Gastroesophageal sphincter (tissue), 4 donors: ENCODE results near the gene HAP1. TPM values are rescaled to one million over a fixed set of nuclear protein-coding genes. Genes with fewer than 3 reads are reported as not detected.

Experiments
- ATAC-seq: fragments of 150-250 bp; one replicate; pipeline ENCODE4 v1.9.1; 2016; ENCODE audit warnings: mild to moderate bottlenecking, moderate library complexity
- H3K27ac ChIP-seq, 4 donors: fragments of 200-600 bp; sonication (generic) in 3 of 4; 1 replicate in 3 of 4; 2 replicates in 1 of 4; pipeline ENCODE4 v1.5.1; 2016 to 2019
- H3K27me3 ChIP-seq: fragments of 200-600 bp; sonication (generic); one replicate; pipeline ENCODE4 v1.5.1; 2019
- H3K36me3 ChIP-seq, 2 donors: fragments of 200-600 bp; sonication (generic); one replicate each; pipeline ENCODE4 v1.5.1; 2019; ENCODE audit warnings: control low read depth in 1 of 2
- H3K4me1 ChIP-seq, 3 donors: fragments of 200-600 bp; sonication (generic); 1 replicate in 2 of 3; 2 replicates in 1 of 3; pipeline ENCODE4 v1.5.1; 2016 to 2019; ENCODE audit warnings: control low read depth in 2 of 3
- H3K4me3 ChIP-seq, 2 donors: fragments of 200-600 bp; sonication (generic); one replicate each; pipeline ENCODE4 v1.5.1; 2019; ENCODE audit warnings: mild to moderate bottlenecking in 1 of 2, moderate library complexity in 1 of 2
- H3K9me3 ChIP-seq, 3 donors: fragments of 200-600 bp; sonication (generic); one replicate each; pipeline ENCODE4 v1.5.1; 2017 to 2019; ENCODE audit warnings: control low read depth in 2 of 3
- CTCF ChIP-seq, 4 experiments: fragments of 200-600 bp in 2 of 4; fragments of 450-650 bp in 2 of 4; sonication (generic) in 1 of 4; IDR thresholded peaks; one replicate each; pipeline ENCODE4 v1.5.1; 2017 to 2019; ENCODE audit warnings: antibody characterized with exemption in 4 of 4, mild to moderate bottlenecking in 2 of 4, moderate library complexity in 2 of 4
- EP300 ChIP-seq: sonication (generic); formaldehyde crosslinking; IDR thresholded peaks from one replicate; pipeline ENCODE4 v1.6.1; 2017; ENCODE audit warnings: antibody characterized with exemption, mild to moderate bottlenecking
- POLR2A ChIP-seq, 2 donors: fragments of 450-650 bp; IDR thresholded peaks; one replicate each; pipeline ENCODE4 v1.6.1; 2017; ENCODE audit warnings: antibody characterized with exemption in 2 of 2, mild to moderate bottlenecking in 2 of 2, moderate library complexity in 1 of 2
- POLR2AphosphoS5 ChIP-seq: sonication (generic); formaldehyde crosslinking; IDR thresholded peaks from one replicate; pipeline ENCODE4 v1.6.1; 2017; ENCODE audit warnings: antibody characterized with exemption
- WGBS, 2 donors: methylation state at CpG; one replicate each; pipeline ENCODE4 v1.1.5; 2018; ENCODE audit warnings: low coverage in 1 of 2; 5-methylcytosine and 5-hydroxymethylcytosine counted together
- total RNA-seq, 4 donors: library from RNA; depleted of rRNA; stranded (reverse); fragments of >200 nt; gene quantifications; one replicate each; pipeline ENCODE4 v1.1.0, GENCODE V29; 2016

Gene HAP1
- total RNA-seq, 4 donors from 2014 or later = 0.54 TPM; not detected in 3

- 67 to 89% methylated on average over 1 to 2 of the region's 2 CpGs for WGBS, 2 donors
- no peaks in the 10 kb centered on the region for H3K9me3 ChIP-seq
- TF ChIP-seq CTCF (IDR thresholded peaks at IDR 0.05) (no peak), POLR2A (IDR thresholded peaks at IDR 0.05) (no peak), POLR2AphosphoS5 (no peak), EP300 (no peak)
These were observed 43.9 kb downstream of the HAP1 start for GRCh38 chr17:41690497-41690896.

GRCh38 chr17:41689497-41690299 lies 44.7 kb downstream of the HAP1 start:
- Histone ChIP-seq H3K9me3 (no peaks in the 10 kb centered on the region), H3K36me3 (peaks cover 5 to 53% of the 10 kb centered on the region in 2 donors), H3K4me3 (peak overlapping the region; percentile 65 to 90), H3K27ac (peak overlapping the region; percentile 66 to 100 (median 99)), H3K27me3 (no peaks in the 10 kb centered on the region), H3K4me1 (peaks cover 0 to 34% (median 15%) of the 10 kb centered on the region in 3 donors)
- no peak for ATAC-seq
- WGBS, 2 donors = 4 to 5% methylated on average over 10 to 11 of the region's 27 CpGs
- peak in 3 of 4 experiments; percentile 51 to 59 (median 54) for TF ChIP-seq CTCF (IDR thresholded peaks at IDR 0.05)
- peak; percentile 12 for TF ChIP-seq POLR2AphosphoS5
- no peak for TF ChIP-seq EP300

More at GRCh38 chr17:41690497-41690896, 43.9 kb downstream of the HAP1 start:
- Histone ChIP-seq H3K27me3 (no peaks in the 10 kb centered on the region), H3K4me3 (peak overlapping the region in 1 of 2 donors; percentile 90), H3K36me3 (peaks cover 5 to 61% of the 10 kb centered on the region in 2 donors), H3K27ac (peak overlapping the region; percentile 66 to 100 (median 99)), H3K4me1 (peaks cover 0 to 39% (median 15%) of the 10 kb centered on the region in 3 donors)
- ATAC-seq = no peak

GRCh38 chr17:41688641-41689496 lies 45.6 kb downstream of the HAP1 start, which contains the start of gene EIF1:
Gene EIF1 (plus strand): TSS chr17:41688885. CDS start chr17:41689039, 154 bp downstream.
- WGBS, 2 donors = 0% methylated on average over 12 of the region's 81 CpGs; no CpG with 5 or more reads in 1 of the 2 donors
- TF ChIP-seq EP300 (no peak), POLR2AphosphoS5 (peak; percentile 100), POLR2A (IDR thresholded peaks at IDR 0.05) (peak; percentile 100)

GRCh38 chr17:41687828-41688640 lies 46.4 kb downstream of the HAP1 start:
- Histone ChIP-seq H3K36me3 (peaks cover 5 to 37% of the 10 kb centered on the region in 2 donors), H3K9me3 (no peaks in the 10 kb centered on the region), H3K4me1 (peaks cover 0 to 34% (median 15%) of the 10 kb centered on the region in 3 donors), H3K4me3 (peak overlapping the region; percentile 42 to 90), H3K27ac (peak overlapping the region; percentile 83 to 100 (median 99)), H3K27me3 (no peaks in the 10 kb centered on the region)
- 10 to 13% methylated on average over 15 to 21 of the region's 23 CpGs for WGBS, 2 donors
- no peak for ATAC-seq
- TF ChIP-seq CTCF (IDR thresholded peaks at IDR 0.05) = peak in 1 of 4 experiments; percentile 4
- no peak for TF ChIP-seq POLR2AphosphoS5

More at GRCh38 chr17:41688641-41689496, 45.6 kb downstream of the HAP1 start, which contains the start of gene EIF1:
- peak within 1 kb of the TSS; percentile 96 to 100 (median 99) for H3K27ac ChIP-seq
- no peaks in the 10 kb centered on the region for H3K27me3 ChIP-seq
- peaks cover 5 to 45% of the 10 kb centered on the region in 2 donors for H3K36me3 ChIP-seq
- H3K4me1 ChIP-seq = peaks cover 0 to 34% (median 15%) of the 10 kb centered on the region in 3 donors
- peak; percentile 90 for ATAC-seq
- peak within 1 kb of the TSS; percentile 65 to 90 for H3K4me3 ChIP-seq
- H3K9me3 ChIP-seq = no peaks in the 10 kb centered on the region
